Pulmonary artery endothelial cell (primary cell): Measurements from ENCODE around the gene CCL26. TPM values are rescaled to one million over a fixed set of nuclear protein-coding genes. Genes with fewer than 3 reads are reported as not detected.

Experiments used
- total RNA-seq: library from RNA; depleted of rRNA; stranded (reverse); fragments of >200 nt; gene quantifications from 2 replicates; pipeline ENCODE4 v1.2.3, GENCODE V29; 2014

Gene CCL26
- total RNA-seq, 1 donor from 2014 or later = not detected

Other genes with a start within 250 kb of the CCL26 start
- 15.6 and 32.2 TPM in 2 replicates for gene HIP1, start 33.3 kb downstream of the CCL26 start, total RNA-seq
- not detected in 2 replicates for gene CCL24, start 41.6 kb upstream of the CCL26 start, total RNA-seq
- gene RHBDD2, start 106.8 kb upstream of the CCL26 start, total RNA-seq = 13.9 and 16.5 TPM in 2 replicates
- 69.8 and 94.4 TPM in 2 replicates for gene POR, start 142.9 kb upstream of the CCL26 start, total RNA-seq
- gene TMEM120A, start 222.4 kb upstream of the CCL26 start, total RNA-seq = 29.4 and 33.8 TPM in 2 replicates